GM12864 (cell line): ENCODE results near the gene UQCRC1.

Experiments
- DNase-seq: peaks from one replicate; pipeline ENCODE4 v3.0.0-alpha.2; 2011; ENCODE audit warnings: low read depth
- H3K4me3 ChIP-seq: 2 replicates; pipeline ENCODE4 v1.5.1; 2011; ENCODE audit warnings: mild to moderate bottlenecking, low read depth, low read length, control low read depth
- TF ChIP-seq, protein P1 (sequence below): IDR thresholded peaks from 2 replicates; pipeline ENCODE4 v1.5.1; 2011; ENCODE audit warnings: low read depth, mild to moderate bottlenecking, moderate library complexity, low read length, control low read depth, inconsistent platforms; ENCODE audit errors: missing control alignments

Gene UQCRC1

DNA sequence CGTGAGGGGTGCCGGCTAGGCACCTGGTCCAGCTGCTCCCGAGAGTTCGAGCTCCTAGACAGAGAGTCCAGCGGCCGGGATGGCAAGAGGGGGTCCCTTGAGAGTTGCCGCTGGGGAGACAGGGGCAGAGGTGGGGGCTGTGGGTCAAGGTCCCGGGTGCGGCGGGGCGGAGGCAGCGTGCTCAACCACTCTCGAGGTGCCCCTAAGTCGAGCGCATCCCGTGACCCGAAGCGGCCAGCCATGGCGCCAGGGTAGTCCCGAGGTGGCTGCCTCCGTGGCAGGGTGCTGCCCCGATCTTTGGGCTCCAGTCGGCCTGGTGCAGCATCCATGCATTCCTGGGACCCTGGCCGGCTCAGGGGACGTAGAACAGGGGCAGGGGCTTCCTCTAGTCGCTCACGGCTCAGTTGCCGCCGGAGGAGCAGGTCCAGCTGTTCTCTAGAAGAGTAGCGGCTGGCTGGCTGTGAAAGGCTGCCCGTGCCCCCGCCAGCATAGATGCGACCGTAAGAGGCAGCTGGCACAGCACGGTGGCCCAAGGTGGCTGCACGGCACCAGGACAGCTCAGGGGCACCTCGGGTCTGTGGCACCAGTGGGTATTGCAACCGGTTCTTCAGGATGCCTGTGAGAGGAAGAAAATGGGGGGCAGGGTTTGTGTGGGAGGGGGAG is 30.6 kb upstream of the UQCRC1 start:
- TF ChIP-seq, protein P1, sequence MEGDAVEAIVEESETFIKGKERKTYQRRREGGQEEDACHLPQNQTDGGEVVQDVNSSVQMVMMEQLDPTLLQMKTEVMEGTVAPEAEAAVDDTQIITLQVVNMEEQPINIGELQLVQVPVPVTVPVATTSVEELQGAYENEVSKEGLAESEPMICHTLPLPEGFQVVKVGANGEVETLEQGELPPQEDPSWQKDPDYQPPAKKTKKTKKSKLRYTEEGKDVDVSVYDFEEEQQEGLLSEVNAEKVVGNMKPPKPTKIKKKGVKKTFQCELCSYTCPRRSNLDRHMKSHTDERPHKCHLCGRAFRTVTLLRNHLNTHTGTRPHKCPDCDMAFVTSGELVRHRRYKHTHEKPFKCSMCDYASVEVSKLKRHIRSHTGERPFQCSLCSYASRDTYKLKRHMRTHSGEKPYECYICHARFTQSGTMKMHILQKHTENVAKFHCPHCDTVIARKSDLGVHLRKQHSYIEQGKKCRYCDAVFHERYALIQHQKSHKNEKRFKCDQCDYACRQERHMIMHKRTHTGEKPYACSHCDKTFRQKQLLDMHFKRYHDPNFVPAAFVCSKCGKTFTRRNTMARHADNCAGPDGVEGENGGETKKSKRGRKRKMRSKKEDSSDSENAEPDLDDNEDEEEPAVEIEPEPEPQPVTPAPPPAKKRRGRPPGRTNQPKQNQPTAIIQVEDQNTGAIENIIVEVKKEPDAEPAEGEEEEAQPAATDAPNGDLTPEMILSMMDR = no peak
- DNase-seq = no peak
- no peak overlapping the region for H3K4me3 ChIP-seq

GRCh38 chr3:48637305-48637704 is 27.9 kb upstream of the UQCRC1 start:
- no peak for DNase-seq
- TF ChIP-seq, protein P1 = peak; percentile 10
- H3K4me3 ChIP-seq = no peak overlapping the region

GRCh38 chr3:48636149-48636655 is 26.8 kb upstream of the UQCRC1 start:
- H3K4me3 ChIP-seq = peak overlapping the region; percentile 87
- TF ChIP-seq, protein P1 = no peak
- no peak for DNase-seq

- TF ChIP-seq, protein P1 = peak; percentile 81
- DNase-seq = peak; percentile 74
- peak within 1 kb of the TSS; percentile 87 for H3K4me3 ChIP-seq
Measured at GRCh38 chr3:48635222-48636021, 26.0 kb upstream of the UQCRC1 start, which contains the start of gene SLC26A6. Gene SLC26A6, minus strand, starts transcription at chr3:48635461. Its CDS starts 68 bp downstream, at chr3:48635393.

DNA sequence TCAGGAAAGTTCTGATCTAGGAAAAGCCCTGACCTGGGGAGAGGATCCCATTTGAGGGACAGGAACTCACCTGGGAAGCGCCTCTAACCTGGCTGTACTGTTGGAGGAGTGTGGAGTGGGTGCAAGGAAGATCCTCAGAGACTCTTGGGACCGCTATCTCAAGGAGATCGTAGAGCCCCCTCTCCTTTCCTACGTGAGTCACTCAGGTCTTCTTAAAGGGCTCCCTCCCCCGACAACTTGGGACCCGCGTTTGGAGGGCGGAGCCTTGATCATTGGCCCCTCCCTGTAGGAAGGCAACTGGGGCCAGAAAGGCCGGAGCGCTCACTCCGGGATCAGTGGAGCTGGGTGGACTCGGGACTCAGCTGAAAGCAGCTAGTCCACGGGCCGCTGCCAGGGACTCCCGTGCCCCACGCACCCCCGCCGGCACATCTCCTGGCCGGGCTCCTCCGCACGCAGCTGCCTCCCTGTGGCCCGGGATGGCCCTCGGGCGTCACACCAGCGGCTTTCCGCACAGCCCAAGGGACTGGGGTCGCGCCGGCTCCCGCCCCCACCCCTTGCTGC is 25.3 kb upstream of the UQCRC1 start:
- H3K4me3 ChIP-seq = peak overlapping the region; percentile 87
- TF ChIP-seq, protein P1 = no peak
- peak; percentile 24 for DNase-seq

GRCh38 chr3:48633743-48634142 is 24.3 kb upstream of the UQCRC1 start:
- TF ChIP-seq, protein P1 = no peak
- DNase-seq = no peak
- no peak overlapping the region for H3K4me3 ChIP-seq
